Measurements from ENCODE around the gene B9D1.

The B9D1 gene

DNA sequence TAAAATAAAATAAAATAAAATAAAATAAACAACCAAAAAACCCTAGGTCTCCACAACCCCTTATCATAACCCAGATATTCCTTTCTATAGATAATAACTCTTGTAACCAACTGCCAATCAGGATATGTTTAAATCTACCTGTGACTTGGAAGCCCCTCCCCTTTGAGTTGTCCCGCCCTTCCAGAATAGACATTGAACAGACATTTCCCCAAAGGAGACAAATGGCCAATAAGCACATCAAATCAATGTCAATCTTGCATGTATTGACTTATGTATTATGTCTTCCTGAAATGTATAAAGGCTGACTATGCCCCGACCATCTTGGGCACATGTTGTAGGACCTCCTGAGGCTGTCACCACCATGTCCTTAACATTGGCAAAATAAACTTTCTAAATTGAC, 14.3 kb upstream of the B9D1 start:
- no peak for DNase-seq (ENCODE audit: low read depth in 2 of 2)

DNA sequence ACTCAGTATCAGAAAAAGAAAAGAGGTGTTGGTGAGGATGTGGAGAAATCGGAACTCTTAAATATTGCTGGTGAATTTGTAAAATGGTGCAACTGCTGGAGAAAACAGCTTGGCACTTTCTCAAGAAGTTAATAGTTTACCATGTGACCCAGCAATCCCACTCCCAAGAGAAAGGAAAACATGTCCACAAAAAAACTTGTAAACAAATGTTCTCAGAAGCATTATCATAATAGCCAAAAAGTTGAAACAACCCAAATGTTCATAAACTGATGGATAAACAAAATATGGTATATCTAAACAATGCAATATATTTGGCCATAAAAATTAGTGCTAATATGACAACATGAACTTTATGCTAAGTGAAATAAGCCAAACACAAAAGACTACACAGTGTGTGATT, 13.2 kb upstream of the B9D1 start:
- no peak for DNase-seq (ENCODE audit: low read depth in 2 of 2)

DNA sequence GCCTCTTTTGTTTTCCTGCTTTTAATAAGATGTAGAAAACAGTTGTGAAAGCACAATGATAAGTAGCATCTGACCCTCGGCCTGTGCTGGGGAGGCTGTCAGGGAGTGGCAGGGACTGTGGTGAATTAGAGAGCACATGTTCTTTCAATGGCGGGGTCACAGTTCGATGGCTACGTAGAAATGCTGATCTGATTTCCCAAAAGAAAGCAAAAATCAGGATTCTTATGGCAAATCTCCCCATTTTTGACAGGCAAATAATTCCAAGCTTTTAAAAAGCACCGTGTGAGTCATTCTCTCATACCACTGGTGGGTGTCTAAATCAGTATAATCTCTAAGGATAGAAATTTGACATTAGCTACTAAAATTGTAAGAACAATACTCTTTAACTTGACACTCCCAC, 11.6 kb upstream of the B9D1 start:
- no peak for DNase-seq (ENCODE audit: low read depth in 2 of 2)

DNA sequence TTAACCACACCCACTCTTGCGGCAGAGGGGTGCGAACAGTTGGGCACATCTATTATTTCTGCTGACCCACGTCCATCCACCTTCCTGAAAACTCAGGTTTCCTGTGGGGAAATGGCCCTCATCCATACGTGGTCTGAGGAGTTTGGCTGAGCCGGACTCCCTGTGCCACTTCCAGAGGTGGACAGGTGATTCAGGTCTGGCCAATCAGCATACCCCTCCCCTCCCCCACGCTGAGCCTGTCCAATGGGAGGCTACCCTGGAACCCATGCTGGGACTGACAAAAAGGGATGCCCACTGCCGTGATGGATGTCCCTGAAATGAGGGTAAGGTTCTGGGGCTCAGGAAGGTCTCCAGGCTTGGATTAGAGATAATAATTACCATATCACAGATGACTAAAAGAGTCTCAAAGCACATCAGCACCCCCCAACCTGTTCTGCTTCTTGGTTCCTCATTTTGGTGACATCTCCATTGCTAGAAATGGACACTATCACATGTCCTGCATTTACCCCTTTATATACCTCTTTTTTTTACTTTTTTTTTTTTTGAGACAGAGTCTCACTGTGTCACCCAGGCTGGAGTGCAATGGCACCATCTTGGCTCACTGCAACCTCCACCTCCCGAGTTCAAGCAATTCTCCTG, 10.5 kb upstream of the B9D1 start:
- DNase-seq (ENCODE audit: low read depth in 2 of 2): no peak

DNA sequence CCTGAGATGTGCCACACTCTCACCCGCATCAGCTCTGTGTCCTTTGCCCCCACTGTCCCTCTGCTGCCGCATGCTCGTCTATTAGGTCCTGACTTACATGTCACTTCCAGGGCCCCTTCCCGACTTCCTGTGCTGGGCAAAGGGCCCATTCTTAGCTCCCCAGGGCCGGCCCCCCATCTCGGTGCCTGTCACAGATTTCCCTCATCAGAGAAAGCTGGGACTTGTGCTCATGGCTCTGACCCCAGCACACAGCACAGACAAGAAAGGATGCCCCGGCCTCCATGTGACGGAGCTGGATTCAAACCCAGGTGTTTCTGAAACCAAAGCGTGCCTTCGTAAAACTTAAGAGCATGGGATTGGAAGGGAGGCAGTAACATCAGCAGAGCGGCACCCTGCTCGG, 9.9 kb upstream of the B9D1 start:
- no peak for DNase-seq (ENCODE audit: low read depth in 2 of 2)

DNA sequence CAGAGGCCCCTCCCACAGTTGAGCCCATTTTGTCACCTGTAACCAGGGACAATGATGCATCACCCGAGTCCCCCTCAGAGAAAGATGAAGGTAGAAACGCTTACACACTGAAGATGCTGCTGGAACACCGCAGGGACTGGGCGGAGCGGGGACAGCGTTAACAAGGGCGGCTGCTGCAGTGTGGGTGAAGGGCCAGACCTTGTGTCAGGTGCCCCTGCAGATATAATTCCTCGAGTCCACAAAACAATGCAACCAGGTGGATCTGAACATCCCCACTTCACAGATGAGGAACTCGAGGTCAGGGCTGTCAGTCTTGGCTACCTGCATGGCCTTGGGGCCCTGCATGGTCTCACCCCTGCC, 9.5 kb upstream of the B9D1 start:
- no peak for DNase-seq (ENCODE audit: low read depth in 2 of 2)

DNA sequence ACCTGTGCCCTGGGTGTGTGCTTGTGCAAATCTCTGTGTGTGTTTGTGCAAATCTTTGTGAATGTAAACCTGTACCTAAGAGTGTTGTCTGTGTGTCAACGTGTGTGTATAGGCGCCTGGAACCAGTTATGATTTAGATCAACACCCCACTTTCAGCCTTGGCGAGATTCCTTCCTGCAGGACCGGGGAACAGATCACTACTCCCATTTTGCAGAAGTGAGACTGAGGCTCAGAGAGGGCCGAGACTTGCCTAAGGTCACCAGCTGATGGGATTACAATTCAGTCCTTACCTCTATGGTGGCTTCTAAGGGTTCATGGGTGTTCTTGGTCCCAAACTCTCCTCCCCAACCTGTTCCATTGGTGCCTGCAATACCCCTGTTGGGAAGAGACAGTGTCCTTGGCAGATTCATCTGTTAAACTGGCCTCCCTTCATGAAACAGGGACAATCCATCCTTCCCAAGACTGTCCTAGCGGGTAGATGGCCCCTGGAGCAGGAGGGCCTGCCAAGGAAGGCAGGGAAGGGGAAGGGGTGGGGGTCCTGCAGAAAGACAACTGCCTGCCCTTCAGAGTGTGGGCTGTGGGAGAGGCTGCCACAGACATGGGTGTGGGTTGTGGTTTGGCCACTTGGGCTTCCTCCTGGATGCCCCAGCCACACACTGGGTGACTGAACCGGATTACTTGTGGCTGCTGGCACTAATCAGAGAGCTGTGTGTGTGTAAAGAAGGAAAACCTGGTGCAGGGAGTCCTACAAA, 8.9 kb upstream of the B9D1 start:
- DNase-seq (ENCODE audit: low read depth in 2 of 2): no peak

DNA sequence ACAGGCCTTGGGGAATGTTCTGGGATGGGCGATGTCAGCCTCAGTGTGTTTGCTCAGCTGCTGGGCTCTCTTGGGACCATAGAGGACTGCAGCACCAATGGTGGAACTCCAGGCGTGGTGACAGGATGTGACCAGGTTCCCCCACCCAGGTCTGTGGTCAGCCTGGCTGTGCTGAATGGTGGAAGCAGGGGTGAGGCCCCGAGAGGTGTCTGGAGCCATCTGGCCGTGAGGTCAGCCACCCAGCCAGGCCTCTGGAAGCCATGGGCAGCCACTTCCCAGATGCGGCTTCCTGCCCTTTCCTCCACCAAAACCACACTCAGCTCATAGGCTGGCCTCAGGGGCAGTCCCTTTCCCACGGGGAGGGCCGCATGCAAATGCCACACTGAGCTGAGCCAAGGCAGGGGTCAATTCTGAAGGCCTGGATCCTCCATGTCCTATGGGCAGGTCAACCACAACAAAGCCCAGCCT, 8.0 kb upstream of the B9D1 start:
- DNase-seq (ENCODE audit: low read depth in 2 of 2): no peak

GRCh38 chr17:19369846-19370492, 7.4 kb upstream of the B9D1 start:
- DNase-seq (ENCODE audit: low read depth in 2 of 2): no peak

GRCh38 chr17:19369107-19369778, 6.7 kb upstream of the B9D1 start:
- no peak for DNase-seq (ENCODE audit: low read depth in 2 of 2)

DNA sequence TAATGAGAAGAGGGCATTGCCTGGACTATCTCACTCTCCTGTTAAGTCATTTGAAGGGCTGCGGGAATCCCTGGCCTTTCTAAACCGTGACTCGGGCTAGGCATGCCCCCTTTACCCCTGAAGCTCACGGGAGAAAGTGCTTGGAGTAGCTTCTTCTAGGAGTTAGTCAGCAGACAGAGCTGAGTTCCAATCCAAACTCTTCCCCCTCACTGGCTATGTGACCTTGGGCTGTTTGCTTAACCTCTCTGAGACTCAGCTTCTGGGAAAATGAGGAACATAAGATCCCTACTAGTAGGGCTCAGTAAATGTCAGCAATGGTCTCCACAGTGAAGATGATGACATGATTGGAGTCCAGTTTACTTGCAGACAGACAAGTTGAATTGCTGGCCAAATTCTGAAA, 5.7 kb upstream of the B9D1 start:
- no peak for DNase-seq (ENCODE audit: low read depth in 2 of 2)

GRCh38 chr17:19366637-19366972, 4.1 kb upstream of the B9D1 start:
- DNase-seq (ENCODE audit: low read depth in 2 of 2): no peak

DNA sequence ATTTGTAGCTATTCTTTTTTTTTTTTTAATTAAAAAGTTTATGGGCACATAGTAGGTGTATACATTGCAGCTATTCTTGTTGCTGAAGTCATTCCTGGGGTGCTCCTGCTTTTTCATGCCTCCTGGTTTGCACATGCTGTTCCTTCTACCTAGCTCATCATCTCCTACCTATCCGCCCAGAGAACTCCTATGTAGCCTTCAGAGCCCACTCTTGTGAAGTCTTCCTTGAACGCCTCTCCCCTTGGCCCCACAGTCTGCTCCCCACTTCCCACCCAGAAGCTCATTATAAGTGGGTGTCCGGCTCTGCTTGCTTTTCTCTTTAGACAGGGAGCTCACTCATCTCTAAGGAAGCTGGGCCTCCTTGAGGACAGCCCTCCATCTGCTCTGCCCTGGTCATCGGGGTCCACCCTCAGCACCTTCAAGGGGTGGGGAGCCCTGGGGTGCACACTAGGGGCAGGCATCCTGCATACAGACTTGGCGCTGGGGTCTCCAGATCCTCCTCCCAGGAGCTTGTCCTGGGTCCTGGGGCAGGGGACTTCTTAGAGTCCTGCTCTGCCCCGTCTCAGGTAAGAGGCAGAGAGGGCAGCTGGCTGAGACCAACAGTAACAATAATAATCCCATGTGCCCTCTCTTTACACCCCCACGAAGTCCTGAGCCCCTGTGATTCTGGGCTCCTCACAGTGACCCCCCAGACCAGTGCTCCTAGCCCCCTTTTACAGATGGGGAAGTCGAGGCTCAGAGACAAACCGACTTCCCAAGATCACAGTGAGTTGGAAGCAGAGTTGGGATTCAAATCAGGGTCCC, 3.5 kb upstream of the B9D1 start:
- DNase-seq (ENCODE audit: low read depth in 2 of 2): no peak

DNA sequence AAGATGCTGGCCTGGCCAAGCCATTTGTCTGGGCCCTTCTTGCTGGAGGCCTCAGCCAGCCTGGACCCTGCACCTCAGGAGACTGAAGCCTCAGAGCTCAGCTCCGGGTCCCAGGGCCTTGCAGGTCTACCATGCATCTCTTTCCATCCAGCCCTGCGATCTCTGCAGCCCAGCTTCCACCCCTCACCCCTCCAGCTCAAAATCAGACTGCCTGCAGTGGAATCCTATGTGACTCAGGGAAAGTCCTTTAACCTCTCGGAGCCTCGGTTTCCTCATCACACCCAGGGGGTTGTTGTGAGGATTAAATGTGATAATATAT, 2.9 kb upstream of the B9D1 start:
- DNase-seq (ENCODE audit: low read depth in 2 of 2): no peak

GRCh38 chr17:19364699-19365498, 2.4 kb upstream of the B9D1 start:
- DNase-seq (ENCODE audit: low read depth in 2 of 2): no peak

GRCh38 chr17:19363460-19364035, 1.0 kb upstream of the B9D1 start:
- DNase-seq (ENCODE audit: low read depth in 2 of 2): no peak

DNA sequence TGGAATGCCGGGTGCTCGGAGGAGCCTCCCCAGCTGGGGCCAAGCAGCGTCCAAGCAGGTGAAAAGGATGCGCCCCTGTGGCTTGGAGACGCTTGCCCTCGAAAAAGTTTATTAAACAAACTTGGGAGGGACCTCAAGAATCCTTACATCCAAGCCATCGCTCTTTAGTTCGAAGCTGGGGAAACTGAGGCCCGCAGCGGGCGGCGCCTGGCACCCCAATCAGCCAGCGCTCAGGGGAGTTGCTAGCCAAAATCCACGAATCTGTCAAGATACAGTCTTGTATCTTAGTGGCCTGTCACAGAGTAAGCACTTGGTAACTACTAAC, 553 bp upstream of the B9D1 start:
- DNase-seq (ENCODE audit: low read depth in 2 of 2): no peak

- no peak for DNase-seq (ENCODE audit: low read depth in 2 of 2)
Observed at GRCh38 chr17:19361944-19362276, 613 bp downstream of the B9D1 start.

- DNase-seq (ENCODE audit: low read depth in 2 of 2): no peak
Observed at GRCh38 chr17:19361326-19361725, 1.2 kb downstream of the B9D1 start.

GRCh38 chr17:19360772-19361171, 1.8 kb downstream of the B9D1 start:
- no peak for DNase-seq (ENCODE audit: low read depth in 2 of 2)

GRCh38 chr17:19359856-19360255, 2.7 kb downstream of the B9D1 start:
- no peak for DNase-seq (ENCODE audit: low read depth in 2 of 2)

All from stimulated activated CD4-positive, alpha-beta T cell treated with anti-CD3 and anti-CD28 coated beads, Interleukin-1b, Interleukin-23, amount 100 ng/mL, for 1 hour (primary cell).